Fibroblast of lung (primary cell): ENCODE results near the gene LEFTY2. TPM values are rescaled to one million over a fixed set of nuclear protein-coding genes. Genes with fewer than 3 reads are reported as not detected.
A peak's percentile ranks its signal among the peaks of the same experiment; 100 is the strongest.

ENCODE experiments used
- DNase-seq, 2 donors: peaks; one replicate each; pipeline versions ENCODE4 v3.0.0 to v3.0.0-alpha.2; 2010; ENCODE audit warnings: low read depth in 2 of 2
- H2AFZ ChIP-seq: 2 replicates; pipeline ENCODE4 v1.5.1; 2012; ENCODE audit warnings: low read length, control low read depth, inconsistent platforms
- H3K27ac ChIP-seq: 2 replicates; pipeline ENCODE4 v1.5.1; 2011; ENCODE audit warnings: low read length, control low read depth; ENCODE audit not compliant: insufficient read depth
- H3K27me3 ChIP-seq: 2 replicates; pipeline ENCODE4 v1.5.1; 2011; ENCODE audit warnings: mild to moderate bottlenecking, low read length; ENCODE audit not compliant: control insufficient read depth, insufficient read depth
- H3K36me3 ChIP-seq: 2 replicates; pipeline ENCODE4 v1.5.1; 2011; ENCODE audit warnings: low read length; ENCODE audit not compliant: control insufficient read depth, insufficient read depth
- H3K4me1 ChIP-seq: 2 replicates; pipeline ENCODE4 v1.5.1; 2011; ENCODE audit warnings: low read length; ENCODE audit not compliant: control insufficient read depth, insufficient read depth; ENCODE audit errors: extremely low read depth
- H3K4me2 ChIP-seq: 2 replicates; pipeline ENCODE4 v1.5.1; 2011; ENCODE audit warnings: low read length, control low read depth; ENCODE audit not compliant: insufficient read depth; ENCODE audit errors: extremely low read depth
- H3K4me3 ChIP-seq, 4 experiments: fragments of 200-600 bp in 1 of 4; sonication (generic) in 1 of 4; replicated peaks in 1 of 4; 2 replicates each; pipeline ENCODE4 v1.5.1; 2011 to 2016; ENCODE audit warnings: low read length in 4 of 4, low read depth in 3 of 4, mild to moderate bottlenecking in 3 of 4, control low read depth in 2 of 4, inconsistent platforms in 1 of 4, mixed read lengths in 1 of 4; ENCODE audit not compliant: insufficient read depth in 1 of 4; ENCODE audit errors: control extremely low read depth in 1 of 4
- H3K79me2 ChIP-seq: 2 replicates; pipeline ENCODE4 v1.5.1; 2012; ENCODE audit warnings: mild to moderate bottlenecking, low read length, inconsistent platforms; ENCODE audit not compliant: control insufficient read depth, insufficient read depth
- H3K9ac ChIP-seq: 2 replicates; pipeline ENCODE4 v1.5.1; 2011; ENCODE audit warnings: mild to moderate bottlenecking, low read length, control low read depth; ENCODE audit not compliant: insufficient read depth
- H3K9me3 ChIP-seq: 2 replicates; pipeline ENCODE4 v1.5.1; 2012; ENCODE audit warnings: low read depth, low read length; ENCODE audit not compliant: control insufficient read depth, insufficient read depth
- H4K20me1 ChIP-seq: 2 replicates; pipeline ENCODE4 v1.5.1; 2011; ENCODE audit warnings: low read length; ENCODE audit not compliant: control insufficient read depth, insufficient read depth; ENCODE audit errors: extremely low read depth
- EZH2 ChIP-seq: IDR thresholded peaks from 2 replicates; pipeline ENCODE4 v1.5.1; 2012; ENCODE audit warnings: low read length, control low read depth, mild to moderate bottlenecking; ENCODE audit errors: missing control alignments
- polyA plus RNA-seq, 2 donors: library from polyadenylated mRNA; depleted of rRNA in 1 of 2; stranded (reverse) in 1 of 2; unstranded in 1 of 2; fragments of >200 nt; gene quantifications; 2 replicates each; pipeline ENCODE4 v1.2.1, GENCODE V29; 2011 to 2012; ENCODE audit warnings: missing spikeins in 1 of 2
- total RNA-seq: library from RNA; depleted of rRNA; stranded (reverse); fragments of >200 nt; gene quantifications from 2 replicates; pipeline ENCODE4 v1.2.1, GENCODE V29; 2014
- TF ChIP-seq, protein P1 (sequence below), 2 donors: IDR thresholded peaks in 1 of 2; conservative IDR thresholded peaks in 1 of 2; 1 replicate in 1 of 2; 2 replicates in 1 of 2; pipeline ENCODE4 v1.5.1; 2011 to 2012; ENCODE audit warnings: low read length in 2 of 2, control low read depth in 1 of 2, inconsistent platforms in 1 of 2, low read depth in 1 of 2, mild to moderate bottlenecking in 1 of 2

Gene LEFTY2
- total and polyA plus RNA-seq, 2 donors (not counting 1 experiment from before 2014, with no cell fraction given): not detected

DNA sequence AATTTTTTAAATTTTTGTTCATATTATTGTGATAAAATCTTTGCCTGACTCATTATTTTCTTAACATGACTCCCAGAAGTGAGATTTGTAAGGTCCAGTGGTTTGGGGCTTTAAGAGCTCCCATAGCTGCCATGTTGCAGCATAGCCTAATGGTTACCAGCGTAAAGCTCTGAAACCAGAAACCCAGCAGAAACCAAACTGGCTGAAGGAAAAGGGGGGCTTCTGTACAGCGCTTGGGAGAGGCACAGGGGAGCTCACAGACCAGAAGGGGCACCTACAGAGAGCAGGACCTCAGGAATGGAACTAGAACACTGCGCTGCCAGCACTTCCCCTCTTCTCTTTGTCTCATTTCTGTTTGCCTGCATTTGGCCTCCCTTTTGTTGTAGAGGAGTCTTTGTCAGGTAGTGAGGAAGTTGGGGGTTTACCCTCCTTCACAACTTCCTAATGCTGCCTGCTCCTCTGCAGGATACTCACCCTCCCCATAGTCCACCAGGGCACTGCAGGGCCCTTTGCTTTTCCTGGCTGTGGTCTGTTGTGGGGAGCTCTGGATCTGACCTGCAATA lies 14.4 kb downstream of the LEFTY2 start:
- Histone ChIP-seq H3K9me3 (no peaks in the 10 kb centered on the region), H2AFZ (peak overlapping the region; percentile 14)

DNA sequence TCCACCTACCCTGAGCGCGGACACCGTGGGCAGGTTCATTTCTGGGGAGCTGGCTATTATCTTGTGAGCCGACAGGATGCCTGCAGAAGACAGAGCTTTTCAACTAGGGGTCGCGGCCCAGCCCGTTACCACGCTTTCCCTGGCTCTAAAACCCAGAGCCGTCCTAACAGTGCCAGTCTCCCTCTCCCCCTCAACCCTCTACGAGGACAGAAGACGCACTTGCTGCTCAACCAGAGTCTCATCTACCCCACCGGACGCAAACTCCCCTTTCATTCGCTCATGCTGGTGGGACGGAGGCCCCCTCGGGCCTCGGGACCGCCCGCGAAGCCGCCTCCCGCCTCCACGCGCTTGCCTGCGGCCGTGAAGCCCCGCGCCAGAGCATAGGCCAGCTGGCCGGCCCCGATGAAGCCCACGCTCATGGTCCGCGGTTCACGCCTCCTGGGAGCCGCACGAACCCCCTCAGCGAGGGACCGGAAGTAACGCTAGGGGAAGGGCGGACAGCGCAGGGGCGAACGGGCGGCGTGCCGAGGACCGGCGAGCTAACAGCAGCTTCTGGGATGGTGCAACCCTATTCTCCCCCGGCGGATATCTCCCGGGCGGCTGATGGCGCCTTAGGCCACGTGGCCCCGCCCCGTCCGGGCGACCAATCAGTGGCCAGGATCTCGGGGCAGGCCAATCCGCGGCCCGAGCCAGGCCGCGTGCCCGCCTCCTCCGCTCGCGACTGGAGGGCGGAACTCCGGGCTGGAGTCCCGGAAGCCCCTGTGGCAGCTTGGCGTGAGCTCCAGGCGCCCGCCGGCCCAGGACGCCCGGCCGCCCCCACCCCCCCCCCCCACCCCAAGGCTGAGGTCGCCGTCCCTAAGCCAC lies 17.1 kb downstream of the LEFTY2 start, which contains the start of gene PYCR2:
Gene PYCR2 (minus strand): TSS at position 559 of the 864 bp plus-strand sequence. CDS start 140 bp downstream, at position 419.
- Histone ChIP-seq H3K9ac (peak within 1 kb of the TSS; percentile 77), H3K79me2 (peaks cover 20% of the 10 kb centered on the region), H3K4me3 (peak within 1 kb of the TSS; percentile 74 to 95 (median 89)), H3K4me2 (peak within 1 kb of the TSS; percentile 99), H3K36me3 (peaks cover 14% of the 10 kb centered on the region), H4K20me1 (no peaks in the 10 kb centered on the region), H3K4me1 (peaks cover 2% of the 10 kb centered on the region), H3K27me3 (no peaks in the 10 kb centered on the region), H2AFZ (peak within 1 kb of the TSS; percentile 89), H3K27ac (peak within 1 kb of the TSS; percentile 86), H3K9me3 (no peaks in the 10 kb centered on the region)
- TF ChIP-seq EZH2: no peak
- TF ChIP-seq, protein P1, sequence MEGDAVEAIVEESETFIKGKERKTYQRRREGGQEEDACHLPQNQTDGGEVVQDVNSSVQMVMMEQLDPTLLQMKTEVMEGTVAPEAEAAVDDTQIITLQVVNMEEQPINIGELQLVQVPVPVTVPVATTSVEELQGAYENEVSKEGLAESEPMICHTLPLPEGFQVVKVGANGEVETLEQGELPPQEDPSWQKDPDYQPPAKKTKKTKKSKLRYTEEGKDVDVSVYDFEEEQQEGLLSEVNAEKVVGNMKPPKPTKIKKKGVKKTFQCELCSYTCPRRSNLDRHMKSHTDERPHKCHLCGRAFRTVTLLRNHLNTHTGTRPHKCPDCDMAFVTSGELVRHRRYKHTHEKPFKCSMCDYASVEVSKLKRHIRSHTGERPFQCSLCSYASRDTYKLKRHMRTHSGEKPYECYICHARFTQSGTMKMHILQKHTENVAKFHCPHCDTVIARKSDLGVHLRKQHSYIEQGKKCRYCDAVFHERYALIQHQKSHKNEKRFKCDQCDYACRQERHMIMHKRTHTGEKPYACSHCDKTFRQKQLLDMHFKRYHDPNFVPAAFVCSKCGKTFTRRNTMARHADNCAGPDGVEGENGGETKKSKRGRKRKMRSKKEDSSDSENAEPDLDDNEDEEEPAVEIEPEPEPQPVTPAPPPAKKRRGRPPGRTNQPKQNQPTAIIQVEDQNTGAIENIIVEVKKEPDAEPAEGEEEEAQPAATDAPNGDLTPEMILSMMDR (conservative IDR thresholded peaks at IDR 0.05 in 1 of 2, IDR thresholded peaks at IDR 0.05 in 1 of 2; ENCODE audit: low read depth in 1 of 2, low read length in 2 of 2): no peak
- DNase-seq: peak; percentile 95 to 97

More for the DNA sequence above, 14.4 kb downstream of the LEFTY2 start:
- no peak overlapping the region for H3K4me3 ChIP-seq
- H3K79me2 ChIP-seq: peaks cover 20% of the 10 kb centered on the region
- H3K36me3 ChIP-seq: peaks cover 6% of the 10 kb centered on the region
- H3K27me3 ChIP-seq: no peaks in the 10 kb centered on the region
- H3K4me2 ChIP-seq: no peak overlapping the region
- H3K9ac ChIP-seq: no peak overlapping the region
- TF ChIP-seq EZH2: no peak
- TF ChIP-seq, protein P1 (conservative IDR thresholded peaks at IDR 0.05 in 1 of 2, IDR thresholded peaks at IDR 0.05 in 1 of 2; ENCODE audit: low read depth in 1 of 2, low read length in 2 of 2): no peak
- no peaks in the 10 kb centered on the region for H3K4me1 ChIP-seq
- peak in 1 of 2 donors; percentile 30 for DNase-seq
- no peak overlapping the region for H3K27ac ChIP-seq
- H4K20me1 ChIP-seq: no peaks in the 10 kb centered on the region

DNA sequence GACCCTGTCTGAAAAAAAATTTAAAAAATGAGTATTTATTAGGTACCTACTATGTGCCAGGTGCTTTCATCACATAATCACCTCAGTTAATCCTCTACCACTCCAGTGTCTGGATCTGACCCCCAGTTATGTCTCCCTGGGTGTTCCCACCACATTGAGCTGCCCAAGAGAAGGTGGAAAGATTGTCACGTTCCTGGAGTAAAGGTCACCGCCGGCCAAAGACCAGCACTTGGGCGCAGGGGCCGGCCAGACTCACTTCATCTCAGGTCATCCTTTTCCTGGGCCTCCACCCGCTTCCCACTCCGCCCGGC lies 17.7 kb downstream of the LEFTY2 start:
- H3K4me1 ChIP-seq: peaks cover 2% of the 10 kb centered on the region
- peak overlapping the region; percentile 77 for H3K9ac ChIP-seq
- H3K27ac ChIP-seq: peak overlapping the region; percentile 86
- TF ChIP-seq, protein P1 (conservative IDR thresholded peaks at IDR 0.05 in 1 of 2, IDR thresholded peaks at IDR 0.05 in 1 of 2; ENCODE audit: low read depth in 1 of 2, low read length in 2 of 2): no peak
- no peak for TF ChIP-seq EZH2
- H3K27me3 ChIP-seq: no peaks in the 10 kb centered on the region
- no peak for DNase-seq
- no peaks in the 10 kb centered on the region for H3K9me3 ChIP-seq
- H3K4me2 ChIP-seq: peak overlapping the region; percentile 99
- H3K36me3 ChIP-seq: peaks cover 16% of the 10 kb centered on the region
- no peaks in the 10 kb centered on the region for H4K20me1 ChIP-seq
- peaks cover 20% of the 10 kb centered on the region for H3K79me2 ChIP-seq
- H3K4me3 ChIP-seq: peak overlapping the region; percentile 74 to 95 (median 89)
- peak overlapping the region; percentile 89 for H2AFZ ChIP-seq
